H4 (cell line): ENCODE results near the gene ACTR8. TPM values are rescaled to one million over a fixed set of nuclear protein-coding genes. Genes with fewer than 3 reads are reported as not detected.

ENCODE experiments used
- DNase-seq: peaks from one replicate; pipeline ENCODE4 v3.0.0-alpha.2; 2015; ENCODE audit warnings: low spot score
- total RNA-seq: library from RNA; depleted of rRNA; stranded (reverse); fragments of >200 nt; shearing (Covaris generic); gene quantifications from 2 replicates; pipeline ENCODE4 v1.2.3, GENCODE V29; 2014

The ACTR8 gene
- total RNA-seq, 1 experiment from 2014 or later = 14.1 TPM

GRCh38 chr3:53835257-53835656 lies 46.7 kb downstream of the ACTR8 start:
- DNase-seq = no peak

GRCh38 chr3:53834429-53835095 lies 47.4 kb downstream of the ACTR8 start:
- no peak for DNase-seq

- DNase-seq = no peak
Observed at GRCh38 chr3:53833700-53834099, 48.3 kb downstream of the ACTR8 start.

GRCh38 chr3:53833053-53833645 lies 48.8 kb downstream of the ACTR8 start:
- DNase-seq = no peak

- DNase-seq = no peak
Observed at GRCh38 chr3:53830944-53831343, 51.0 kb downstream of the ACTR8 start.

- no peak for DNase-seq
Observed at GRCh38 chr3:53829605-53830004, 52.3 kb downstream of the ACTR8 start.

GRCh38 chr3:53828581-53828980 lies 53.4 kb downstream of the ACTR8 start:
- no peak for DNase-seq

GRCh38 chr3:53826048-53826447 lies 55.9 kb downstream of the ACTR8 start:
- no peak for DNase-seq

GRCh38 chr3:53824795-53825194 lies 57.2 kb downstream of the ACTR8 start:
- DNase-seq = no peak

- DNase-seq = no peak
Observed at GRCh38 chr3:53823956-53824657, 57.8 kb downstream of the ACTR8 start.

GRCh38 chr3:53823026-53823955 lies 58.7 kb downstream of the ACTR8 start:
- no peak for DNase-seq

GRCh38 chr3:53822331-53822741 lies 59.6 kb downstream of the ACTR8 start:
- no peak for DNase-seq

GRCh38 chr3:53821631-53822121 lies 60.3 kb downstream of the ACTR8 start:
- DNase-seq = peak; percentile 9

GRCh38 chr3:53820756-53821580 lies 61.0 kb downstream of the ACTR8 start:
- no peak for DNase-seq

- no peak for DNase-seq
Observed at GRCh38 chr3:53820084-53820483, 61.9 kb downstream of the ACTR8 start.

- DNase-seq = no peak
Observed at GRCh38 chr3:53819163-53819868, 62.6 kb downstream of the ACTR8 start.

- no peak for DNase-seq
Observed at GRCh38 chr3:53818221-53819162, 63.5 kb downstream of the ACTR8 start.

GRCh38 chr3:53817809-53818208 lies 64.1 kb downstream of the ACTR8 start:
- DNase-seq = no peak

- no peak for DNase-seq
Observed at GRCh38 chr3:53817211-53817610, 64.7 kb downstream of the ACTR8 start.
